ENCODE measurements around the gene IQCC. TPM values are rescaled to one million over a fixed set of nuclear protein-coding genes. Genes with fewer than 3 reads are reported as not detected.
"Not testable (repeated sequence)": the region's sequence is repeated elsewhere in the genome, so short reads cannot be mapped to it uniquely, and the experiment has no call there.

IQCC gene
- 2.5 and 3.6 TPM in 2 replicates for total RNA-seq

GRCh38 chr1:32205401-32206370, at the start of gene IQCC:
IQCC (plus strand) TSS chr1:32205671; CDS start chr1:32205682, 11 bp downstream.
- intact Hi-C loops (cut with micrococcal nuclease) = loop anchor here (1.0 kb wide), 3 partner anchors 17 to 189 kb away; partner anchors contain the start of genes BSDC1, EIF3I, TMEM234 and TMEM39B

- intact Hi-C loops (cut with micrococcal nuclease) = no loop called here
Observed at GRCh38 chr1:32159189-32159588, 46.3 kb upstream of the IQCC start.

- intact Hi-C loops (cut with micrococcal nuclease) = no loop called here
Observed at GRCh38 chr1:32163405-32163804, 42.1 kb upstream of the IQCC start.

GRCh38 chr1:32165633-32166032, 39.8 kb upstream of the IQCC start:
- intact Hi-C loops (cut with micrococcal nuclease) = not testable (repeated sequence)

GRCh38 chr1:32170991-32171390, 34.5 kb upstream of the IQCC start:
- intact Hi-C loops (cut with micrococcal nuclease) = loop anchor here (10.0 kb wide), 1 partner anchor 644 kb away; the partner anchor contains the start of genes S100PBP and YARS1

GRCh38 chr1:32172621-32173245, 32.7 kb upstream of the IQCC start:
- intact Hi-C loops (cut with micrococcal nuclease) = loop anchor here (10.0 kb wide), 1 partner anchor 642 kb away; the partner anchor contains the start of genes S100PBP and YARS1

- intact Hi-C loops (cut with micrococcal nuclease) = loop anchor here (1.0 to 10.0 kb wide), 8 partner anchors 44 to 636 kb away; partner anchors contain the start of genes BSDC1, EIF3I, KHDRBS1 and KPNA6
Observed at GRCh38 chr1:32178380-32179192, 26.9 kb upstream of the IQCC start.

- intact Hi-C loops (cut with micrococcal nuclease) = loop anchor here (1.0 to 10.0 kb wide), 8 partner anchors 43 to 636 kb away; partner anchors contain the start of genes BSDC1, EIF3I, KHDRBS1 and KPNA6
Observed at GRCh38 chr1:32179193-32179442, 26.4 kb upstream of the IQCC start.

GRCh38 chr1:32179443-32180185, 25.9 kb upstream of the IQCC start, which contains the start of gene TXLNA:
TXLNA (plus strand) TSS chr1:32179675; CDS start chr1:32180346, 671 bp downstream.
- intact Hi-C loops (cut with micrococcal nuclease) = loop anchor here (1.0 to 10.0 kb wide), 10 partner anchors 21 to 635 kb away; partner anchors contain the start of genes BSDC1, CCDC28B, EIF3I and KHDRBS1

GRCh38 chr1:32180186-32181060, 25.0 kb upstream of the IQCC start:
- intact Hi-C loops (cut with micrococcal nuclease) = loop anchor here (1.0 kb wide), 2 partner anchors 20 to 70 kb away; partner anchors contain the start of gene CCDC28B

GRCh38 chr1:32181065-32181464, 24.4 kb upstream of the IQCC start:
- intact Hi-C loops (cut with micrococcal nuclease) = no loop called here

- intact Hi-C loops (cut with micrococcal nuclease) = no loop called here
Observed at GRCh38 chr1:32181563-32181962, 23.9 kb upstream of the IQCC start.

GRCh38 chr1:32182060-32182459, 23.4 kb upstream of the IQCC start:
- intact Hi-C loops (cut with micrococcal nuclease) = no loop called here

GRCh38 chr1:32184650-32185049, 20.8 kb upstream of the IQCC start:
- intact Hi-C loops (cut with micrococcal nuclease) = no loop called here

GRCh38 chr1:32186077-32186476, 19.4 kb upstream of the IQCC start:
- intact Hi-C loops (cut with micrococcal nuclease) = no loop called here

GRCh38 chr1:32186491-32186890, 19.0 kb upstream of the IQCC start:
- intact Hi-C loops (cut with micrococcal nuclease) = no loop called here

GRCh38 chr1:32187850-32188249, 17.6 kb upstream of the IQCC start:
- intact Hi-C loops (cut with micrococcal nuclease) = no loop called here

- intact Hi-C loops (cut with micrococcal nuclease) = no loop called here
Observed at GRCh38 chr1:32192220-32192948, 13.1 kb upstream of the IQCC start.

- intact Hi-C loops (cut with micrococcal nuclease) = no loop called here
Observed at GRCh38 chr1:32194984-32195383, 10.5 kb upstream of the IQCC start.
